SHP77 (cell line): ENCODE measurements around the gene HDAC2.
"Not testable (repeated sequence)": the region's sequence is repeated elsewhere in the genome, so short reads cannot be mapped to it uniquely, and the experiment has no call there.

Source experiments
- DNase-seq, 2 experiments: peaks; one replicate each; lab custom pipeline; 2025; lab: John Stamatoyannopoulos, UW

Gene HDAC2

GRCh38 chr6:113970805-113971676, at the start of gene HDAC2:
Gene HDAC2 (minus strand): TSS chr6:113971148. CDS start chr6:113970908, 240 bp downstream.
- peak; percentile 51 to 77 for DNase-seq

- no peak for DNase-seq
Measured at GRCh38 chr6:114020196-114020595, 49.2 kb upstream of the HDAC2 start.

- DNase-seq, result not testable (repeated sequence)
Measured at GRCh38 chr6:114017146-114017545, 46.2 kb upstream of the HDAC2 start.

GRCh38 chr6:114014106-114014505, 43.2 kb upstream of the HDAC2 start:
- not testable (repeated sequence) for DNase-seq

- DNase-seq, result not testable (repeated sequence)
Measured at GRCh38 chr6:114011486-114011885, 40.5 kb upstream of the HDAC2 start.

GRCh38 chr6:114010540-114010939, 39.6 kb upstream of the HDAC2 start:
- DNase-seq, result no peak

- no peak for DNase-seq
Measured at GRCh38 chr6:114009192-114009591, 38.2 kb upstream of the HDAC2 start.

GRCh38 chr6:114008331-114008730, 37.4 kb upstream of the HDAC2 start:
- no peak for DNase-seq

- no peak for DNase-seq
Measured at GRCh38 chr6:114007516-114007915, 36.6 kb upstream of the HDAC2 start.

- DNase-seq, result no peak
Measured at GRCh38 chr6:114001354-114001753, 30.4 kb upstream of the HDAC2 start.

- DNase-seq, result no peak
Measured at GRCh38 chr6:114000069-114000468, 29.1 kb upstream of the HDAC2 start.

GRCh38 chr6:113999284-113999683, 28.3 kb upstream of the HDAC2 start:
- no peak for DNase-seq

- DNase-seq, result no peak
Measured at GRCh38 chr6:113998811-113999210, 27.9 kb upstream of the HDAC2 start.

GRCh38 chr6:113997116-113997515, 26.2 kb upstream of the HDAC2 start:
- no peak for DNase-seq

- peak; percentile 95 to 96 for DNase-seq
Measured at GRCh38 chr6:113995634-113996033, 24.7 kb upstream of the HDAC2 start.

GRCh38 chr6:113994934-113995342, 24.0 kb upstream of the HDAC2 start:
- DNase-seq, result peak; percentile 86 to 90

- no peak for DNase-seq
Measured at GRCh38 chr6:113989675-113990074, 18.7 kb upstream of the HDAC2 start.

GRCh38 chr6:113982675-113983074, 11.7 kb upstream of the HDAC2 start:
- DNase-seq, result not testable (repeated sequence)

- DNase-seq, result no peak
Measured at GRCh38 chr6:113982055-113982550, 11.2 kb upstream of the HDAC2 start.

GRCh38 chr6:113980937-113981554, 10.1 kb upstream of the HDAC2 start:
- peak; percentile 50 to 73 for DNase-seq

GRCh38 chr6:113979937-113980336, 9.0 kb upstream of the HDAC2 start:
- DNase-seq, result no peak

GRCh38 chr6:113978084-113978675, 7.2 kb upstream of the HDAC2 start:
- no peak for DNase-seq

GRCh38 chr6:113976806-113977205, 5.9 kb upstream of the HDAC2 start:
- no peak for DNase-seq
